Measurements from ENCODE around the gene TEKT5.

TEKT5 gene

DNA sequence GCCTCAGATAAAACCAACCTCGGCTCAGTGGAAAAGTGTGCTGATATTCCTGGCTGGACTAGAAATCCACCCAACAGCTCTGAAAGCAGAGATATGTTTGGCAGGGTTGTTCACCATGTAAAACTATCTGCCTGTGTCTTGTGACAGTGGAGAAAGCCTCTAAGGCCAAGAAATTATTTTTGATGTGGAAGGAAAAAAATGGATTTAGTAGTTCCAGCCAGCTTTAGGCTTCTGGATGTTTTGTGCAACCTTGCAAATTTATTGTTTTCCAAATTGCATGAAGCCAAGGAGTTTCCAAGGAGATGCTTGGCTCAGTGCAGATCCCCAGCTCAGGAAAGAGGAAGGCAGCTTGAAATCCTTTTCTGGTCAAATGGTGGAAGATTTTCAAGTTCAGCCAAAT lies 31.6 kb downstream of the TEKT5 start:
- Histone ChIP-seq H3K4me3 (ENCODE audit: severe bottlenecking) (no peak overlapping the region), H3K4me1 (ENCODE audit: insufficient read depth, poor library complexity, severe bottlenecking) (no peaks in the 10 kb centered on the region), H3K27me3 (ENCODE audit: insufficient read depth, poor library complexity, severe bottlenecking) (no peaks in the 10 kb centered on the region), H3K27ac (ENCODE audit: poor library complexity, severe bottlenecking) (no peak overlapping the region), H3K36me3 (ENCODE audit: low read depth) (no peaks in the 10 kb centered on the region), H3K9me3 (ENCODE audit: severe bottlenecking) (no peaks in the 10 kb centered on the region)
- no peak for ATAC-seq (ENCODE audit: low read depth)
- TF ChIP-seq, protein P1, sequence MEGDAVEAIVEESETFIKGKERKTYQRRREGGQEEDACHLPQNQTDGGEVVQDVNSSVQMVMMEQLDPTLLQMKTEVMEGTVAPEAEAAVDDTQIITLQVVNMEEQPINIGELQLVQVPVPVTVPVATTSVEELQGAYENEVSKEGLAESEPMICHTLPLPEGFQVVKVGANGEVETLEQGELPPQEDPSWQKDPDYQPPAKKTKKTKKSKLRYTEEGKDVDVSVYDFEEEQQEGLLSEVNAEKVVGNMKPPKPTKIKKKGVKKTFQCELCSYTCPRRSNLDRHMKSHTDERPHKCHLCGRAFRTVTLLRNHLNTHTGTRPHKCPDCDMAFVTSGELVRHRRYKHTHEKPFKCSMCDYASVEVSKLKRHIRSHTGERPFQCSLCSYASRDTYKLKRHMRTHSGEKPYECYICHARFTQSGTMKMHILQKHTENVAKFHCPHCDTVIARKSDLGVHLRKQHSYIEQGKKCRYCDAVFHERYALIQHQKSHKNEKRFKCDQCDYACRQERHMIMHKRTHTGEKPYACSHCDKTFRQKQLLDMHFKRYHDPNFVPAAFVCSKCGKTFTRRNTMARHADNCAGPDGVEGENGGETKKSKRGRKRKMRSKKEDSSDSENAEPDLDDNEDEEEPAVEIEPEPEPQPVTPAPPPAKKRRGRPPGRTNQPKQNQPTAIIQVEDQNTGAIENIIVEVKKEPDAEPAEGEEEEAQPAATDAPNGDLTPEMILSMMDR (IDR thresholded peaks at IDR 0.05; ENCODE audit: poor library complexity, severe bottlenecking) = no peak
- DNase-seq (ENCODE audit: low spot score) = no peak

- no peak overlapping the region for H3K4me3 ChIP-seq (ENCODE audit: severe bottlenecking)
- H3K9me3 ChIP-seq (ENCODE audit: severe bottlenecking) = no peaks in the 10 kb centered on the region
- no peaks in the 10 kb centered on the region for H3K27me3 ChIP-seq (ENCODE audit: insufficient read depth, poor library complexity, severe bottlenecking)
- H3K4me1 ChIP-seq (ENCODE audit: insufficient read depth, poor library complexity, severe bottlenecking) = no peaks in the 10 kb centered on the region
- no peaks in the 10 kb centered on the region for H3K36me3 ChIP-seq (ENCODE audit: low read depth)
- no peak overlapping the region for H3K27ac ChIP-seq (ENCODE audit: poor library complexity, severe bottlenecking)
- ATAC-seq (ENCODE audit: low read depth) = no peak
- no peak for DNase-seq (ENCODE audit: low spot score)
- TF ChIP-seq, protein P1 (IDR thresholded peaks at IDR 0.05; ENCODE audit: poor library complexity, severe bottlenecking) = no peak
Observed at GRCh38 chr16:10662212-10662611, 32.5 kb downstream of the TEKT5 start.

DNA sequence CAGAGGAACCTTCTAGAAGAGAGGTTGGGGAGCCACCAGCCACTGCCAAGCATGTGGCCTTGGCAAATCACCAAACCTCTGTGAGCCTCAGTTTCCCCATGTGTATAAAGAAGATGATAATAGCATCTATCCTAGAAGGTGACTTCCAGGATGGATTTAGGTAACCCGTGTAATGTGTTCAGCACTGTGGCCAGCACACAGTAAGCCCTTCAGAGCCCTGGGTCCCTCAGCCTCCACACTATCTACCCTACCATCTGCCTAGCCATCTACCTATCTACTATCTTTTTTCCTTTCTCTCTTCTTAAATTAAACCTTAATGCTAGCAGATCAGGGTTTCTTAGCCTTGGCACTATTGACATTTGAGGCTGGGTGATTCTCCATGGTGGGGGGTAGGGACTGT lies 33.0 kb downstream of the TEKT5 start:
- TF ChIP-seq, protein P1 (IDR thresholded peaks at IDR 0.05; ENCODE audit: poor library complexity, severe bottlenecking) = no peak
- no peaks in the 10 kb centered on the region for H3K36me3 ChIP-seq (ENCODE audit: low read depth)
- H3K9me3 ChIP-seq (ENCODE audit: severe bottlenecking) = no peaks in the 10 kb centered on the region
- no peaks in the 10 kb centered on the region for H3K27me3 ChIP-seq (ENCODE audit: insufficient read depth, poor library complexity, severe bottlenecking)
- no peak overlapping the region for H3K27ac ChIP-seq (ENCODE audit: poor library complexity, severe bottlenecking)
- no peak for DNase-seq (ENCODE audit: low spot score)
- H3K4me1 ChIP-seq (ENCODE audit: insufficient read depth, poor library complexity, severe bottlenecking) = no peaks in the 10 kb centered on the region
- ATAC-seq (ENCODE audit: low read depth) = no peak
- H3K4me3 ChIP-seq (ENCODE audit: severe bottlenecking) = no peak overlapping the region

- TF ChIP-seq, protein P1 (IDR thresholded peaks at IDR 0.05; ENCODE audit: poor library complexity, severe bottlenecking) = no peak
- Histone ChIP-seq H3K36me3 (ENCODE audit: low read depth) (no peaks in the 10 kb centered on the region), H3K4me1 (ENCODE audit: insufficient read depth, poor library complexity, severe bottlenecking) (no peaks in the 10 kb centered on the region), H3K9me3 (ENCODE audit: severe bottlenecking) (no peaks in the 10 kb centered on the region), H3K4me3 (ENCODE audit: severe bottlenecking) (no peak overlapping the region), H3K27me3 (ENCODE audit: insufficient read depth, poor library complexity, severe bottlenecking) (no peaks in the 10 kb centered on the region), H3K27ac (ENCODE audit: poor library complexity, severe bottlenecking) (no peak overlapping the region)
- ATAC-seq (ENCODE audit: low read depth) = no peak
- DNase-seq (ENCODE audit: low spot score) = no peak
Observed at GRCh38 chr16:10660950-10661635, 33.6 kb downstream of the TEKT5 start.

GRCh38 chr16:10658943-10659342 lies 35.8 kb downstream of the TEKT5 start:
- H3K9me3 ChIP-seq (ENCODE audit: severe bottlenecking) = no peaks in the 10 kb centered on the region
- TF ChIP-seq, protein P1 (IDR thresholded peaks at IDR 0.05; ENCODE audit: poor library complexity, severe bottlenecking) = no peak
- ATAC-seq (ENCODE audit: low read depth) (no peak), DNase-seq (ENCODE audit: low spot score) (no peak)
- no peaks in the 10 kb centered on the region for H3K4me1 ChIP-seq (ENCODE audit: insufficient read depth, poor library complexity, severe bottlenecking)
- no peak overlapping the region for H3K4me3 ChIP-seq (ENCODE audit: severe bottlenecking)
- H3K27me3 ChIP-seq (ENCODE audit: insufficient read depth, poor library complexity, severe bottlenecking) = no peaks in the 10 kb centered on the region
- H3K36me3 ChIP-seq (ENCODE audit: low read depth) = no peaks in the 10 kb centered on the region
- H3K27ac ChIP-seq (ENCODE audit: poor library complexity, severe bottlenecking) = no peak overlapping the region

Data from RWPE2 (cell line).